ENCODE results near the gene CANT1. TPM values are rescaled to one million over a fixed set of nuclear protein-coding genes. Genes with fewer than 3 reads are reported as not detected.

Gene CANT1
- total and polyA plus RNA-seq, 2 donors (not counting 1 experiment from before 2014, with no cell fraction given) = 39.9 to 46.6 TPM

DNA sequence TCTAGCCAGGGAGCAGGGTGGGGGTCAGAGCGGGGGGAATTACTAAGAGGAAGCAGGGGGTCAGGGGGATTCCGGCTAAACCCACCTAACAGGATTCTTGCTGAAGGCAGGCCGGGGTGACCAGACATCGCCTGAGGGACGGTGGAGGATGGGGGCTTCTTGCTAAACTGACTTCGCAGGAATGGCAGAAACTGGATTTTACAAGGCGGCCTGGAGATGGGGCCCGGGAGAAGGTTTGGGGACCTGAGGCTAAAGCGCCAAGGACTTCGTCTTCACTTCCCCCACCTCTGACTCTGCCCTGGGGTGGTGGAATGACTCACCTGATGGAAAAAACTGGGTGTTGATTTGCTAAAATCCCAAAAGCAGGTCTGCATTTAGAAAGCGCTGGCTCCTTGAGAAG, 53.3 kb downstream of the CANT1 start:
- Histone ChIP-seq H3K4me1 (ENCODE audit: control insufficient read depth, extremely low read depth, insufficient read depth, low read length) (peaks cover 9% of the 10 kb centered on the region), H4K20me1 (ENCODE audit: control insufficient read depth, extremely low read depth, insufficient read depth, low read length) (no peaks in the 10 kb centered on the region), H3K79me2 (ENCODE audit: control insufficient read depth, insufficient read depth, low read length) (no peaks in the 10 kb centered on the region), H2AFZ (ENCODE audit: low read length) (no peak overlapping the region), H3K9ac (ENCODE audit: insufficient read depth, low read length) (no peak overlapping the region), H3K4me2 (ENCODE audit: extremely low read depth, insufficient read depth, low read length) (no peak overlapping the region), H3K36me3 (ENCODE audit: control insufficient read depth, insufficient read depth, low read length) (no peaks in the 10 kb centered on the region), H3K9me3 (ENCODE audit: control insufficient read depth, insufficient read depth, low read depth, low read length) (no peaks in the 10 kb centered on the region), H3K27me3 (ENCODE audit: control insufficient read depth, insufficient read depth, low read length) (no peaks in the 10 kb centered on the region), H3K27ac (ENCODE audit: insufficient read depth, low read length) (no peak overlapping the region), H3K4me3 (replicated peaks in 1 of 4; ENCODE audit: control extremely low read depth in 1 of 4, insufficient read depth in 1 of 4, low read depth in 3 of 4, low read length in 4 of 4) (no peak overlapping the region)
- TF ChIP-seq, protein P1, sequence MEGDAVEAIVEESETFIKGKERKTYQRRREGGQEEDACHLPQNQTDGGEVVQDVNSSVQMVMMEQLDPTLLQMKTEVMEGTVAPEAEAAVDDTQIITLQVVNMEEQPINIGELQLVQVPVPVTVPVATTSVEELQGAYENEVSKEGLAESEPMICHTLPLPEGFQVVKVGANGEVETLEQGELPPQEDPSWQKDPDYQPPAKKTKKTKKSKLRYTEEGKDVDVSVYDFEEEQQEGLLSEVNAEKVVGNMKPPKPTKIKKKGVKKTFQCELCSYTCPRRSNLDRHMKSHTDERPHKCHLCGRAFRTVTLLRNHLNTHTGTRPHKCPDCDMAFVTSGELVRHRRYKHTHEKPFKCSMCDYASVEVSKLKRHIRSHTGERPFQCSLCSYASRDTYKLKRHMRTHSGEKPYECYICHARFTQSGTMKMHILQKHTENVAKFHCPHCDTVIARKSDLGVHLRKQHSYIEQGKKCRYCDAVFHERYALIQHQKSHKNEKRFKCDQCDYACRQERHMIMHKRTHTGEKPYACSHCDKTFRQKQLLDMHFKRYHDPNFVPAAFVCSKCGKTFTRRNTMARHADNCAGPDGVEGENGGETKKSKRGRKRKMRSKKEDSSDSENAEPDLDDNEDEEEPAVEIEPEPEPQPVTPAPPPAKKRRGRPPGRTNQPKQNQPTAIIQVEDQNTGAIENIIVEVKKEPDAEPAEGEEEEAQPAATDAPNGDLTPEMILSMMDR (conservative IDR thresholded peaks at IDR 0.05 in 1 of 2, IDR thresholded peaks at IDR 0.05 in 1 of 2; ENCODE audit: low read depth in 1 of 2, low read length in 2 of 2) = no peak
- TF ChIP-seq EZH2 (IDR thresholded peaks at IDR 0.05; ENCODE audit: low read length, missing control alignments) = no peak
- DNase-seq (ENCODE audit: low read depth in 2 of 2) = no peak

DNA sequence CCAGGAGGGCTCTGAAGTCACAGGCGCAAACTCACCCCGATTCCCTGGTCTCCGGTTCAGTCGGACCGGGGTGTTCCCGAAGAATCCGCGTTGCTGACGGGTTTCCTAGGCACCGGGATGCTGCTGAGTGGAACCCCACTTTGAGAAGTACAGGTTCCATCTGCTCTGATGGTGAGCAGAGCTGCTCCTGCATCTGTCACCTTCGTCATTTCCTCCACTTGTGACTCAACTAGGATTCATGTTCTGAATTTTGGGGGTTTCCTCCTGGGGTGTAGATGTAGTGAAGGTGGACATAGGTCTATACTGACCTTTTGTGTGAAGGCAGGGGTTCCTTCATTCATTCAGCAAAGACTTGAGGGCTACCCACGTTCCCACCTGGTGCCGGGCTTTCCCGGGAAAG, 54.9 kb downstream of the CANT1 start:
- no peak for TF ChIP-seq EZH2 (IDR thresholded peaks at IDR 0.05; ENCODE audit: low read length, missing control alignments)
- TF ChIP-seq, protein P1 (conservative IDR thresholded peaks at IDR 0.05 in 1 of 2, IDR thresholded peaks at IDR 0.05 in 1 of 2; ENCODE audit: low read depth in 1 of 2, low read length in 2 of 2) = no peak

DNA sequence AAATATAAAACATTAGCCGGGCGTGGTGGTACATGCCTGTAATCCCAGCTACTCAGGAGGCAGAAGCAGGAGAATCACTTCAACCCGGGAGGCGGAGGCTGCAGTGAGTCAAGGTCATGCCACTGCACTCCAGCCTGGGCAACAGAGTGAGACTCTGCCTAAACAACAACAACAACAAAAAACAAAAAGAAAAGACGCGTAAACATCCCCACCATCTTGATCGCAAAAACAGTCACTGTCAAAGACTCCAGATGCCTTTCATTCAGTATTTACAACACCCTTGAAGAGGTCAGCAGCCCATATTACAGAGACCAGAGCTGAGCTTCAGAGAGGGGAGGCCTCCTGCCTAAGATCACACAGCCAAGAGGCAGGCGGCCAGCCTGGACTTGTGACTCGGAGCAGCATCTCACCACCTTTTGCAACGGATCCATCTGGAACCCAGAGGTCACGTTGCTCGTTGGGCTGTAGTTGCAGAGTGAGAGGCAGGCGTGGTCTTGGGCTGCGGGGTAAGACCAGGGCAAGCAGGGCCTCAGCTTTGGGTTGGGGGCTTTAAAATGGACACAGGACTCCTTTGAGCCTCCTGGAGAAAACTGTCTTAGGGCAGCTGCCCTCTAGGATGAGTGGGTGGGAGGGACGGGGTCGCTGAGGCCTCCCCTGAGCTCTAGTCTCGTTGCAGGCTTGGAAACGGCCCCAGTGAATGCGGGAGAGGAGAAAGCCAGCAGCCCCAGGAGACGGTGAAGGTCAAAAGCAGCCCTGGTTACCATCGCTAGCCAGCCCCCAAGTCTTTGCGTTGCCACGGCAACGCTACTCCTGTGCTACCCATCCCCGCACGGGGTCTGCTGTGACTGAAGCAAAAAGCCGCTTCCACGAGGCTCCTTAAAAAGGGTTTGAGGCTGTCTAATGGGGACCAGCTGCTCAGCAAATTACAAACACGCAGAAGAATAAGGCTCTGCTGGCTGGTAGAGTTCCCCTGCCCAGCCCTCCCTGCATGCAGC, 55.9 kb downstream of the CANT1 start:
- Histone ChIP-seq H3K4me1 (ENCODE audit: control insufficient read depth, extremely low read depth, insufficient read depth, low read length) (peaks cover 9% of the 10 kb centered on the region), H3K9ac (ENCODE audit: insufficient read depth, low read length) (no peak overlapping the region), H2AFZ (ENCODE audit: low read length) (no peak overlapping the region), H3K36me3 (ENCODE audit: control insufficient read depth, insufficient read depth, low read length) (no peaks in the 10 kb centered on the region), H3K27ac (ENCODE audit: insufficient read depth, low read length) (no peak overlapping the region), H3K27me3 (ENCODE audit: control insufficient read depth, insufficient read depth, low read length) (no peaks in the 10 kb centered on the region), H3K4me3 (replicated peaks in 1 of 4; ENCODE audit: control extremely low read depth in 1 of 4, insufficient read depth in 1 of 4, low read depth in 3 of 4, low read length in 4 of 4) (no peak overlapping the region), H4K20me1 (ENCODE audit: control insufficient read depth, extremely low read depth, insufficient read depth, low read length) (no peaks in the 10 kb centered on the region), H3K9me3 (ENCODE audit: control insufficient read depth, insufficient read depth, low read depth, low read length) (peaks cover 1% of the 10 kb centered on the region), H3K4me2 (ENCODE audit: extremely low read depth, insufficient read depth, low read length) (no peak overlapping the region), H3K79me2 (ENCODE audit: control insufficient read depth, insufficient read depth, low read length) (no peaks in the 10 kb centered on the region)
- TF ChIP-seq, protein P1 (conservative IDR thresholded peaks at IDR 0.05 in 1 of 2, IDR thresholded peaks at IDR 0.05 in 1 of 2; ENCODE audit: low read depth in 1 of 2, low read length in 2 of 2) = no peak
- no peak for TF ChIP-seq EZH2 (IDR thresholded peaks at IDR 0.05; ENCODE audit: low read length, missing control alignments)
- DNase-seq (ENCODE audit: low read depth in 2 of 2) = no peak

More for the DNA sequence above, 54.9 kb downstream of the CANT1 start:
- Histone ChIP-seq H3K9me3 (ENCODE audit: control insufficient read depth, insufficient read depth, low read depth, low read length) (peaks cover 1% of the 10 kb centered on the region), H3K4me1 (ENCODE audit: control insufficient read depth, extremely low read depth, insufficient read depth, low read length) (peaks cover 9% of the 10 kb centered on the region), H3K4me2 (ENCODE audit: extremely low read depth, insufficient read depth, low read length) (no peak overlapping the region), H3K36me3 (ENCODE audit: control insufficient read depth, insufficient read depth, low read length) (no peaks in the 10 kb centered on the region), H3K9ac (ENCODE audit: insufficient read depth, low read length) (no peak overlapping the region), H3K27ac (ENCODE audit: insufficient read depth, low read length) (no peak overlapping the region), H2AFZ (ENCODE audit: low read length) (no peak overlapping the region), H3K79me2 (ENCODE audit: control insufficient read depth, insufficient read depth, low read length) (no peaks in the 10 kb centered on the region), H3K4me3 (replicated peaks in 1 of 4; ENCODE audit: control extremely low read depth in 1 of 4, insufficient read depth in 1 of 4, low read depth in 3 of 4, low read length in 4 of 4) (no peak overlapping the region), H3K27me3 (ENCODE audit: control insufficient read depth, insufficient read depth, low read length) (no peaks in the 10 kb centered on the region), H4K20me1 (ENCODE audit: control insufficient read depth, extremely low read depth, insufficient read depth, low read length) (no peaks in the 10 kb centered on the region)
- no peak for DNase-seq (ENCODE audit: low read depth in 2 of 2)
